HTERT RPE-1 (cell line): ENCODE measurements around the gene KCNK5.

Experiments used
- in situ Hi-C: fragments of 300-500 bp; cut with MboI; formaldehyde crosslinking; loops from 4 replicates; pipeline ENCODE4 v1.14.3; 2020; ENCODE audit warnings: low sequenced_read_pairs

The KCNK5 gene

DNA sequence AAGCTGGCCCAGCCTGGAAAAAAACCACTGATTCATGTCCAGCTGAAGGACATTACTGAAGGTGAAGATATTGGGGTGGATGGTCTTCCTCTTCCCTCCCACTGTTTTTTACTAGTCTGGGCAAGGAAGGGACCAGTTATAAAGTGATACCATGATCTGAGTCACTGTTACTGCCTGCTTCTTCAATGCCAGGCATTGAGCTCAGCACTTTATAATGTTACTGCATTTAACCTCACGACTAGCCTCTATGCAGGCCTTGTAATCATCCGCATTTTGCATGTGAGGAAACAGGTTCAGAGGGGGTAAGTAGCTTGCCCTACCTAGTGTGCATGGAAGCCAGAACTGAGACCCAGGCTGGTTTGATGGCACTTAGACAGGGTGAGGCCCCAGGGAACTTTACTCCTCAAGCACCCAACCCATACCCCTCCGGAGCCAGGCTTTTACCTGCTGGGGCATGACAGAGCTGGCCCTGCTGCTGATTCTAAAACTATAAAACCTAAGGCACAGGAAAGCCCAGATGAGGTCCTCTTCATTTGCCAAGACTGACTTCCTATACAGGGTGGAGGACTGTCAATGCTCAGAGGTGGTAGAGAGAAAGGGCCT is 11.0 kb upstream of the KCNK5 start:
- in situ Hi-C loops = no loop called here

DNA sequence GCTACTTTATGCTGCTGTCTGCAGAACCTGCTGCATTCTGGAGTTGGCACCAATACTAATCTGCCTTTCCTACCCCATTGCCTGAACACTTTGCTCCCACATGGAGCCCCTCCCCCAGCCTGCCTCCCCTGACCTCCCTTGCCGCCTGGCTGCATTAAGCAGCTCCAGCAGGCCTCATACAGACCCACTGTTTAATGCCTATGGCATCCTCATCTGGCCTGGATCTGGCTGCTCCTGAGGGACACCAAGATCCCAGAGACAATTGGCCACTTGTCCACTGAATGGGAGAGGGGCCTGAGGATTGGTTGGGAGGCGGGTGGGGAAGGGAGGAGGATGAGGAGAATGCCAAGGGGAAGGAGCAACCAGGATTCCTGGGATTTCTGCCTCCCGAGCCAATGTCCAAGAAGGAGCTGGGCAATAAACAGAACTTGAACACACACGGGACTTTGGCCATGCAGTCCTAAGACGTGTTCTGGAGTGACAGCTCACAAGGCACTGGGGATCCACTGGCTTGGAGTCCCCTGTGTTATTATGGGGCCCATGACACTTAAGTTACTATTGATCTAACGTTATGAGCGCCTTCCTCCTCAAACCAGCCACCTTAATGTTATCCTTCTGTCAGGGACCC is 10.4 kb upstream of the KCNK5 start:
- in situ Hi-C loops = no loop called here

DNA sequence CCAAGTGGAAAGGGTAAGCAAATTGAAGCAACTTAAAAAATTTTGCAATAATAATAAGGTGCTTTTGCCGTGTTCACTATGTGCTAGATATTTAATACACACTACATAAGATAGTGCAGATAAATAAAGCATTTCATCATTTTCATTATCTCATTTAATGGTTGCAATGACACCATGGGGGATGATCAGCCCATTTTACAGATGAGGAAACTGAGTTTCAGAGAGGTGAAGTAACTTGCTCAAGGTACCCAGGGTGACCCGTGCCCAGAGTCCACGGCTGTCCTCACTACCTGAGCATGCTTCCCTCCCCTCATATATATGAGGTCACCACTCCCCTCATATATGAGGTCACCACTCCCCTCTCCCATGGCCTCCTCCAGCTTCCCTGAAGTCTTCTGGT is 7.5 kb upstream of the KCNK5 start:
- in situ Hi-C loops = no loop called here

DNA sequence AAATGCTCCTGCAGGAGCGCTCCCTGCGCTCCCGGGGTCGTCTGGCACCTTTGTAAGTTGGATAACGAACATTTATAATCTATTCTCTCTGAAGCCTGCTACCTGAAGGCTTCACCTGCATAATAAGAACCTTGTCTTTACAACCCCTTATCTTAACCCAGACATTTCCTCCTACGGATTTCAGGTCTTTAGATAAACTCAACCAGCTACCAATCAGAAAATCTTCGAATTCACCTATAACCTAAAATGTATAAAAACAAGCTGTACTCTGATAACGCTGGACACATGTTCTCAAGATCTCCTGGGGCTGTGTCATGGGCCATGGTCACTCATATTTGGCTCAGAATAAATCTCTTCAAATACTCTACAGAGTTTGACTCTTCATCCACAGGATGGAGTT is 4.1 kb upstream of the KCNK5 start:
- in situ Hi-C loops = no loop called here

DNA sequence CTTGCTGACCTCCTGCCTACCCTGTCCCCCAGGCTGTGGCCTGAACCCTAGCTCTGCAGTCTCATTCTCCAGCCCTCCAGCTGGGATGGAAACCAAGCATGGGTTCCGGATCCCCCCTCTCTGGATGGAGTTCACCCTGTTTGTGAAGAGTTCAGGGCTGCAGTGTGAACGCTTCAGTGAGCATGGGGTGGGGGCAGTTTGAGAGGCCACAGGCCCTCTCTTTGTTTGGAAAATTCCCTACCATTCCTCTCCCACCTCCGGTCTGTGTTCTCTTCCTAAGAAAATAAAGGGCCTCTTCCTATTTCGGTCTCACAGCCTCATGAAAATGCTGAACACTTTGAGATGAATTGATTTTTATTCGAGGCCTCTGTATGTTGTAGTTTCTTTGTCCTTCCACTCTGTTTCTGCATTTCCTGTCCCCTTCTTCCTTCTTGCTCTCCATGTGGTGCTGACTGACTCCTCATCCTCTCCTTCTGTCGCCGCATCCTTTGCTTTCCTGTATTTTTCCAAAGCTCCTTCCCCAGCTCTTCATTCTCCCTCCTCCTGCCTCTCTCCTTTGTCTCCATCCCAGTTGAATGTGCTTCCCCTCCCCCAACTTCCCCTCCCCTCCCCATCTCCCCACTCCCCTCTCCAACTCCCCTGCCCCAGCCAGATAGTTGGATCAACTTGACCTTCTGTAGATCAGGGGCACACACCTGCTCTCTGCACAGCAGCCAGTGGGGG is 2.4 kb upstream of the KCNK5 start:
- in situ Hi-C loops = no loop called here

DNA sequence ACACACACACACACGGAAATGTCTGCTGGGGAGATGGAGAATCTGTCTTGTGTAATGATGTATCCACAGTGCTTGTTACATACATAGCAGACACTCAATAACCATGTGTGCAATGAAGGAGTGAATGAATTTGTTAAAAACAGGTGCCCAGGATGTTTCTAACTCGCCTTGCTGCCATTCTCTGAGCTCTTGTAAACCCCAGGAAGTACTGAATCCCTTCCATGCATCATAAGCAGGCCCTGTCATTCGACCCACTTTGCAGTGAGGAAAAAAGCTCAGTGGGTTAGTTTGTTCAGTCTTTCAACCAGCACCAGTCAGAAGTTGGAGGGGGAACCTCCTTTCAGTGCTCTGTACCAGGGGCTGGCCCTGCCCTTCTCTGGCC is 1.4 kb upstream of the KCNK5 start:
- in situ Hi-C loops = no loop called here

DNA sequence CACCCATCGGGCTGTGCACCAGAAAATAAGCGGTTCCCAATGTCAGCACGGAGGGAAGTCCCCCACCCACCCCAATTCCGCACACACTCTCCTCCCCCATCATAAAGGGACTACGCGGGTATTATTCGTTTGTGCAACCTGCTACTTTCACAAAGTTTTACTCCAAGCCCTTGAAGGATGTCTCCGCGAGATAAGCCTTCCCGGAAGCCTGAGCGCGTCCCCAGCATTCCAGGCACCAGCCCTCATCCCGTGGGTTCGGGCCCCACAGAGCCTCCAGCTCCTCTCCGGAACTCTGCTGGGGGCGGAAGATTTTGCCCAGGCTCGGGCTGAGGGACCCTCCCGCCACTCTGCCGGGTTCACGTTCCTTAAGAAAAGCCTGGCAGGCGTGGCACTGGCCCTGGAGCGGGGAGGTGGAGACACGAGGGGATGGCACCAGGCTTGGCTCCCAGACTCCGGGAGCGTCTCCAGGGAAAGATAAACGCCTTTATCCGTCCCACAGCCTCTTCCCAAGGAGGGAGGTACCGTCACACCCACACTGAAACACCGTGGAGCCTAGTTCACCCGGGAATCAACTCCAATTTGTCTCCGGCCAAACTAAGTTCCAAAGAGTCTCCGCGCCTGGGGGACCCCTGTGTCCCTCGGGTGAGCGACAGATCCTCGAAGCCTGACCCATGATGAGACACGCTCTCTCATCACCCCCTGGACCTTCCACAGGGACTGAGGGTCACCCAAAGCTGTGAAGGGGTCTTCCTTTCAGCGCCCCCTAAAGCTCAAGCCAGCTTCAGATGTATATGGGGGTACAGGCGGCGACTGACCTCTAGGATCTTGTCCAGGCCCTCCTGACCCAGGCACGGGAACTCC is 934 bp downstream of the KCNK5 start:
- in situ Hi-C loops = no loop called here

DNA sequence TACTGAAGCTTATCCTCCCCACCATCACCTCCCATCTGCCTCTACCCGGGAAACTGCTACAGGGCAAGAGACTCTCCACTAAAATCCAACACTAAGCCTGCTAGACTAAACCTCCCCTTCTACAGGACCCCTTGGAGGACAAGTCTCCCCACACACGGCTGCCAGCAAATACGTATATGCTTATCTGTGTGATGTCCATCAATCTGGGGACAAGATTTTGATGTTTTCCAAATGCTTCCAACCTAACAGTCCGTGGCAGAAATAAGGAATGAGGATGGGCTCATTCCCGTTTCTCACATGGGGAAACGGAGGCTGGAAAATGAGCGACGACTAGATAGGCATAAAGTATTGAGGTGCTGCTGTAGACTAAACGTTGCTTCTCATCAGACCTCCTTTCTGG is 1.8 kb downstream of the KCNK5 start:
- in situ Hi-C loops = no loop called here

DNA sequence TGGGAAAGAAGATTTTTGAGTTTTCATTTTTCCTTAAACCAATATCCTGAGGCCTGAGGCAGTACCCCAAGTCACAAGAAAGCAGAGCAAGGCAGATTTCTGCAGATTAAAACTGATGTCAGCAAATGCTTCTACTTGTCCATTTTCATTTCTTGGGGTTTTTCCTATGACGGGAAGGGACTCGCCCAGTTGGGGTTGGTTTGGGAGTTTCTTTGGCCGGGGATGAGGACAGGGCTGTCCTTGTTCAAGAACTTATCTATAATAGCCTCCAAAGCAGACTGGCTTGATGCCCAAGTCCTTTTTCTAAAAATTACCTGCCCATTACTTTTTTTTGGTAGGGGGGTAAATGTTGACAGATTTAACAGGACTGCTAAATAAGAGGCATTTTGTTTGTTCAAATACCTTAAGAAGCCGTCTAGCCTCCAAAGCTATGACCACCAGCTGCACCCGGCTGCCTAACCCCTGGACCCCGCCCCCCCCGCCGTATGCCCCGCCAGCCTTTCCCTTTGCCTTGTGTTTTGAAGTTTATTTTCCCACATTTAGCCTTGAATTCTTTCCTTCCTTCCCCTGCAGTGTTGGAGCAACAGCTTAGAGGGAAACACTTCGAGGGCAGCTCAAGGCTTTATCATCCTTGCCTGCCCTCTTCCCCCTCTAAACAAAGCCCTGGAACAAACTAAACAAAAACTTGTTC is 2.5 kb downstream of the KCNK5 start:
- in situ Hi-C loops = no loop called here

DNA sequence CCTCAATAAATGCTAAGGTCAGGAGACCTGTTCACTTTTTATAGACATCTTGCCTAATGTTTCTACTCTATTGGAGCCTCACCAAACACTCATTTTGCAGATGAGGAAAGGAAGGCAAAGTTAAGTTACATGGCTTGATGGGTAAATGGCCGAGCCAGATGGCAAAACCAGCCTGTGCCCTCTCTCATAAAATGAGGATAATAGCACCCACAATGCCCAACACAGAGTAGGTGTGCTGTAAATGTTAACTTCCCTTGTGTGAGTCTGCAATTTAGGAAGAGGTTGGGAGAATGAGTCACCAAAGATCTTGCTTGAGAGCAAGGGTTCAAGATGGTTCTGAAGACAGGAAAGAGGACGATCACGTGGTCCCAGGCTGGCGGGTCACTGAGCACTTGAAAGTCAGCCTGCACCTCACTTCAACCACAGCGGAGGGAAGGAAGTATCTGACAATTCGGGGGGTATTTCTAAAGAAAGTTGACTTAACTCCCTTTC is 3.3 kb downstream of the KCNK5 start:
- in situ Hi-C loops = no loop called here

DNA sequence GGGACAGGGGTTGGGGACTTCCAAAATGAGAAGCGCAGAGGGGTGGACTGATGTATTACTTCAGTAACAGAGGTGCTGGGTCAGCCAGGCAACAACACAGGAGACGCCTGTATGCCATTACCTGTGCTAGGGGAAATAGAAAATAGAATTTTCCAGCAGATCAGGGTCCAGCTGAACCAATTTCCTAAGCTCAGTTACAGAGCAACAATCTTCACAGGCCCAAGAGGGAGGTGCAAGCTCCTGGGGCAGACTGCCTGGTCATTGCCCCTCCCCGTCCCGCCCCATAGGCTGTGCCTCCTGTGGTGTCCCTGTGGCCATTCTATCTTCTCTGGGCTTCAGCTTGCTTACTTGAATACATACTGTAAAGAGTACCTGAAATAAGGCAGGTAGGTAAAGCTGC is 3.7 kb downstream of the KCNK5 start:
- in situ Hi-C loops = no loop called here

DNA sequence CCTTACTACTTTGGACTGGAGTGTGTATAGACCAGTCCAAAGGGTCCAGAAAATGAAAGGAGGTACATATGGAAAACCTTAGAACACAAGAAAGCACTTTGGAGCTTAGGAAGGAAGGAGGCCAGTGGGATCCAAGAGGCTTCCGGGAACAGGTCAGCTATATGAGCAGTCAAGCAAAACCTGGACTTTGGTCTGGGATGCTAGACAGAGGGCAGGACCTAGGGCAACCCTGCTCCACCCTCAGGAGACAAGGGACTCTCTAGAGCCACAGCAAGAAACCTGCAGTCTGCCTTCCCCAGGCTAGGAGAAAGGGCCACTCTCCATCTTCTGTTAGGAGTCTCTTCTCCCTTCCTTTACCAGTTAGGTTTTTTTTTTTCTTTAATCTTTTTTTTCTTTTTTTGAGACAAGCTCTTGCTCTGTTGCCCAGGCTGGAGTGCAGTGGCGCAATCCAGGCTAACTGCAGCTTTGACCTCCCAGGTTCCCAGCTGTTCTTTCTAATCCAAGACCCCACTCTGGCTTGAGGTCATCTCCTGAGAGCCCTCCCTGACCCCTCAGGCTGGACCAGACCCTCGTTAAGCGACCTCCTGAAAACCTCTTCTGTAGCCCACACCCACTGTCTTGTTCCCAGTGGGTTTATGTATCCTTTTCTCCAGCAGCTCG is 4.6 kb downstream of the KCNK5 start:
- in situ Hi-C loops = no loop called here

DNA sequence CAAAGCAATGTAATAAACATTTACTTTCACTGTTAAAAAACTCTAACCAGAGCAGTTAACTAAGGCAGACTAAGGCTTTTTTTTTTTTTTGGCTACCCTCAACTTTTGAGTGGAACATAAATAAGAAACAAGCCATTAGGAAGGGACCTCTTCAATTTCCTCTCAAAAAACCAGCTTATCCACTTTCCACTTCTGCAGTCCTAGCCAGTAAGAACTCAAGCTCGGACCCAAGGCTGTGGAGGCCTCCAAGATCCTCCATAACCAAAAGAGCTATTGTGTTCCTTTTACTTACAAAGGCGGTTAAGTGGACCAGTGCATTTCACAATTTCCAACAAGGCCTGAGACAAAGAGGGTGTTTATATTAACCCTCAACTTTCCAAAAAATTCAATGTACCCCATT is 5.3 kb downstream of the KCNK5 start:
- in situ Hi-C loops = no loop called here

DNA sequence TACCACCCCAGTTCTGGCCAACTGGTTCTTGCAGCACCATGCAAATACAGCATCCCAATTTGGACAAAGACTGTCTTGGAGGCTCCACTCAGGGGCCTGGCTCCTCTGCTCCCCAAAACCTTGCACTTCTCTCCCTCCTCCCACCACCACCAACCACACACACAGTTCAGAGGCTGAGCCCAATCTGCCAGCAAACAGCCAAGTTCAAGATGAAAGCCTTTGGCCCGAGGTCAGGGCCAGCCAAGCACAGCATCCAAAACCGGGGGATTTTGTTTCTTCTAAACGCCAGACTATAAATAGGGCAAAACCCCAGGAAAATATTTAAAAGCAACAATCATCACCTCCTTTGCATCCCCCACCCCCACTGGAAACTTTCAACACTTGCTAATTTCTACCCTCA is 5.7 kb downstream of the KCNK5 start:
- in situ Hi-C loops = no loop called here

DNA sequence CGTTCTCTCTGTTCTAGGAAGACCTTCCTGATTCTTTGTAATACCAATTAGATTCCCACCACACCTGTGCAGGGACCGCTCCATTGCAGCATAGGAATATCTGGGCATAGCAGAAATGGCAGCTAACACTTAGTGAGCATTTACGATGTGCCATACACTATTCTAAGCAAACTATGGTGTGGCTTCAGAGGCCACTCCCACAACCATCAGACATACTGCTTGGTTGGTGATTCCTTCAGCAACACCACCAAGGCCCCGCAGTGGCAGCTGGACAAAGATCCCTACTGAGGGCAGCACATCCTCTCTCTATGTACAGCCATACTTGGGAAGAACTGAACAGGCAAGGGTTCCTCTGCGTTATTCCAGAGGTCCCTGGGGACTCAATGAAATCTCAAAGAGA is 6.2 kb downstream of the KCNK5 start:
- in situ Hi-C loops = no loop called here

DNA sequence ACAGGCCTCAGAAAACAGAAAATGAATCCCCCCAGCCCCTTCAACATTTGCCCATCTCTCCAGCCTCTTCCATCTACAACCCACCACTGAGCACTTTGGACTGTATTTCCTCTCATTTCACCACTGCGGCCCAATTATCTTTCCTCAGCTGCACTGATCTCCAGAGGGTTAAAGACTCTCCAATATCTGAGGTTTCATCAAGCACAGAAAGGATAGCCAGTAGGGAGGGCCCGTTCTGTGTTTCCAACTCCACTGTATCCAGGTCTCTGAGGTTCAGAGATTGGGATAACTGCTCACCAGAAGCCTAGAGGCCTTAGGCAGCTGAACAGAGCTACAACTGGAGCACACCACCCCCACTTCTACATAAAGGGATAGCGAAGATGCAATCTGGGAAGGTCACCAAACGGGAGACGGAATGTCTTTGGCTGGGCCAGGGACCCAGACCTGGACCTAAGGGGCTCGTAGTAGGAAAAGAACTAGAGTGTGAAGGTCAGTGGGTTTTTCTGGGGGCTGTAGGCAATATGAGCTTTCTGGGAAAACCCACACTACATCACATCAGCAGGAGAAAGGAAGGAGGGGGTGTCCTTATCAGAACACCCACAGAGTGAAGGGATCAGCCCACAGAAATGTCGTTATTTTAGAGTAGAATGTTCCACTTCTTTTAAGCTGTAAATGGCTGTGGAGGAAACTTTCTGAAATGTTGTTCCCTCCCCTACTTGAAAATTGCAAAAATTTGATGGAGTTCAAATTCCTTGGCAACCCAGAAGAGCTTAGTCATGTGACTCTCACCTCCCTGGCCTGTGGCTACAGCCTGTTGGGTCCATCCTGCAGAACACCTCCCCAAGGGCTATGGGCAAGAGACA is 7.3 kb downstream of the KCNK5 start:
- in situ Hi-C loops = no loop called here

DNA sequence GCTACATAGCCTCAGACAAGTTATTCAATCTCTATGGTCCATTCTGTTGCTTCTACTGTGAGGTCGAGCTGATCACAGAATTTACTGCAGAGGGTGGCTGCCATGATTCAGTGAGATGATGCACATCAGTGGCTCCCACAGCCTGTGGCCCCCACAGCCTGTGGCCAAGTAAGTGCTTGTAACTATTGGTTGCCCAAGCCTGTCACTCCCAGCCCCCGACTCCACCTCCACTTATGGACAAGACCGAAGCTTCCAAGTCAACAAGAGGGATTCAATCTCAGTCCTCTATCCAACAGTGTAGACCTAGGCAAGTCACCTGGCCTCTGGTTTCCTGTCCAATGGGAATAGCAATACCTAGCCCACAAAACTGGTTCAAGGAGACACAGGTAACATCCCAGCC is 8.2 kb downstream of the KCNK5 start:
- in situ Hi-C loops = no loop called here

DNA sequence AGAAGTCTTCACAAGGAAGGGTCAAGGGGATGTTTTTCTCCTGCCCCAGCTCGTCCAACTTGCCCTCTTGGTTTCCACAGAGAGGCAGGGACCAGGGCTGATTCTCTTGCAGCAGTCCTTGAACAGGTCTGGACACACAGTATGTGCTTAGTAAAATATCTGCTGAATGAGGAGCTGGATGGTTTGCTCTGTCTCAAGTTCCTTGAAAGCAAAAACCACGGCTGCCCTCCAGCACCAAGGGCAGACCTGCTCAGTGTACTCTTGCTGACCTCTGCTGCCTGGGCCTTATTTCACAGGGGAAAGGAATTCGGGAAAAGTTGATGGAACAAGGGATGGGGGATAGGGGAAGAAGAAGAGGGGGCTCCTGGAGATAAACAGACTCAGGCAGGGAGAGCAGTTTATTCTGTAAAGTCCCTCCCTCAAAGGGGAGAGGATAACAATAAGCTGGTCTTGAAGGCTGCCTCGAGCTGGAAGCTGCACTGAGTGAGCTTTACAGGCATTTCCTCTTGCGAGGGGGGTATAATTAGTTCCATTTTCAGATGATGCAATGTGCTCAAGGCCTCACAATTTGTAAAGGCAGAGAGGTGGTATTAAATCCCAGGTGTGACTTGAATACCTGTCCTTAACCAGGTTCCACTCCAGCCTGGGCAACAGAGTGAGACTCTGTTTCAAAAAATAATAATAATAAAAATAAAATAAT is 10.3 kb downstream of the KCNK5 start:
- in situ Hi-C loops = no loop called here
